OCI-M2 (cell line): ENCODE measurements around the gene BST2.

Experiments
- DNase-seq: peaks from one replicate; lab custom pipeline; 2025; ENCODE audit not compliant: unreplicated experiment; lab: John Stamatoyannopoulos, UW

Gene BST2

GRCh38 chr19:17405250-17406045 is at the start of gene BST2:
TSS of gene BST2 (minus strand) at chr19:17405630. CDS start at chr19:17405575, 55 bp downstream.
- DNase-seq: peak; percentile 65

- DNase-seq: no peak
Measured at GRCh38 chr19:17454576-17455071, 49.2 kb upstream of the BST2 start.

GRCh38 chr19:17451820-17452219 is 46.4 kb upstream of the BST2 start:
- no peak for DNase-seq

GRCh38 chr19:17450264-17451075 is 45.0 kb upstream of the BST2 start:
- no peak for DNase-seq

- DNase-seq: no peak
Measured at GRCh38 chr19:17448131-17448967, 42.9 kb upstream of the BST2 start, which contains the start of gene TMEM221. TSS of gene TMEM221 (minus strand) at chr19:17448668. CDS start at chr19:17448462, 206 bp downstream.

- DNase-seq: no peak
Measured at GRCh38 chr19:17447704-17448130, 42.3 kb upstream of the BST2 start.

- no peak for DNase-seq
Measured at GRCh38 chr19:17445526-17446165, 40.2 kb upstream of the BST2 start.

GRCh38 chr19:17441241-17442021 is 36.0 kb upstream of the BST2 start:
- DNase-seq: no peak

- DNase-seq: no peak
Measured at GRCh38 chr19:17436874-17437267, 31.4 kb upstream of the BST2 start.

- DNase-seq: no peak
Measured at GRCh38 chr19:17436094-17436873, 30.9 kb upstream of the BST2 start.

- DNase-seq: no peak
Measured at GRCh38 chr19:17435218-17435617, 29.8 kb upstream of the BST2 start.

- DNase-seq: no peak
Measured at GRCh38 chr19:17431417-17431816, 26.0 kb upstream of the BST2 start.

GRCh38 chr19:17429641-17430113 is 24.2 kb upstream of the BST2 start:
- no peak for DNase-seq

GRCh38 chr19:17424743-17425365 is 19.4 kb upstream of the BST2 start:
- no peak for DNase-seq

GRCh38 chr19:17423429-17424208 is 18.2 kb upstream of the BST2 start:
- no peak for DNase-seq

GRCh38 chr19:17421942-17422341 is 16.5 kb upstream of the BST2 start:
- no peak for DNase-seq

GRCh38 chr19:17420475-17420924 is 15.1 kb upstream of the BST2 start:
- DNase-seq: no peak
